Mucosa of descending colon (tissue), 3 donors: Measurements from ENCODE around the gene TANC1. TPM values are rescaled to one million over a fixed set of nuclear protein-coding genes. Genes with fewer than 3 reads are reported as not detected.

Experiments used
- ATAC-seq: fragments of 200-7000 bp; cut with Tn5 transposase; one replicate; pipeline ENCODE4 v1.9.1; 2020; ENCODE audit warnings: mild to moderate bottlenecking, moderate library complexity
- DNase-seq, 3 donors: peaks; one replicate each; pipeline ENCODE4 v3.0.0-alpha.2; 2020
- H3K36me3 ChIP-seq: fragments of 200-600 bp; one replicate; pipeline ENCODE4 v1.8.0; 2021; ENCODE audit warnings: low read depth, mild to moderate bottlenecking
- H3K4me1 ChIP-seq: fragments of 200-600 bp; one replicate; pipeline ENCODE4 v1.8.0; 2021; ENCODE audit warnings: low read depth, mild to moderate bottlenecking
- H3K4me3 ChIP-seq: fragments of 200-600 bp; one replicate; pipeline ENCODE4 v1.8.0; 2021; ENCODE audit warnings: mild to moderate bottlenecking
- H3K9me3 ChIP-seq: fragments of 200-600 bp; one replicate; pipeline ENCODE4 v1.8.0; 2021; ENCODE audit warnings: mild to moderate bottlenecking
- CTCF ChIP-seq: fragments of 200-600 bp; IDR thresholded peaks from one replicate; pipeline ENCODE4 v1.8.0; 2022; ENCODE audit warnings: antibody characterized with exemption, mild to moderate bottlenecking
- intact Hi-C, 2 donors: fragments of 100-400 bp; cut with DNase I in 1 of 2; cut with micrococcal nuclease in 1 of 2; formaldehyde crosslinking; loops; one replicate each; pipeline versions ENCODE4 v1.11.0 to v1.11.1; 2022; cut with DNase I, micrococcal nuclease
- total RNA-seq, 3 donors: library from RNA; stranded (reverse); fragmentation: NEBNext Ultra II Directional in 2 of 3; extraction: Animal tissue kit (Norgen Biotek cat#: 25700) in 2 of 3; gene quantifications; one replicate each; pipeline versions ENCODE4 v1.2.1 to v1.2.4, GENCODE V29; 2021 to 2023
- donor health status: DM: no; HTN: no; CAD: no; lungs with moderate emphysema.
- donor health status: DM: no; HTN: no; CAD: no.
- donor health status: DM: no; HTN: yes; CAD: no.

Gene TANC1
- total RNA-seq, 3 donors from 2014 or later = 30.7 to 55.5 (median 41.0) TPM

GRCh38 chr2:159084384-159085370, 116.2 kb downstream of the TANC1 start:
- TF ChIP-seq CTCF = no peak
- intact Hi-C loops = no loop called here
- Histone ChIP-seq H3K36me3 (no peaks in the 10 kb centered on the region), H3K4me1 (peaks cover 5% of the 10 kb centered on the region), H3K9me3 (no peaks in the 10 kb centered on the region), H3K4me3 (no peak overlapping the region)
- ATAC-seq = no peak
- DNase-seq = no peak

GRCh38 chr2:159086342-159086741, 117.9 kb downstream of the TANC1 start:
- no peak for ATAC-seq
- TF ChIP-seq CTCF = no peak
- peaks cover 17% of the 10 kb centered on the region for H3K4me1 ChIP-seq

GRCh38 chr2:159086826-159087225, 118.4 kb downstream of the TANC1 start:
- TF ChIP-seq CTCF = no peak
- no peak for ATAC-seq
- H3K36me3 ChIP-seq = no peaks in the 10 kb centered on the region
- no peaks in the 10 kb centered on the region for H3K9me3 ChIP-seq
- H3K4me1 ChIP-seq = peaks cover 20% of the 10 kb centered on the region
- H3K4me3 ChIP-seq = no peak overlapping the region
- intact Hi-C loops = no loop called here
- DNase-seq = no peak

More at GRCh38 chr2:159086342-159086741, 117.9 kb downstream of the TANC1 start:
- peak in 1 of 3 donors; percentile 33 for DNase-seq
- intact Hi-C loops = no loop called here
- H3K9me3 ChIP-seq = no peaks in the 10 kb centered on the region
- H3K36me3 ChIP-seq = no peaks in the 10 kb centered on the region
- no peak overlapping the region for H3K4me3 ChIP-seq

GRCh38 chr2:159088906-159089305, 120.5 kb downstream of the TANC1 start:
- no peaks in the 10 kb centered on the region for H3K36me3 ChIP-seq
- no peak for TF ChIP-seq CTCF
- no peaks in the 10 kb centered on the region for H3K9me3 ChIP-seq
- peaks cover 35% of the 10 kb centered on the region for H3K4me1 ChIP-seq
- H3K4me3 ChIP-seq = no peak overlapping the region
- intact Hi-C loops = no loop called here
- no peak for DNase-seq
- no peak for ATAC-seq

- no peak for ATAC-seq
- peaks cover 41% of the 10 kb centered on the region for H3K4me1 ChIP-seq
Measured at GRCh38 chr2:159089543-159089942, 121.1 kb downstream of the TANC1 start.

More at GRCh38 chr2:159089543-159089942, 121.1 kb downstream of the TANC1 start:
- DNase-seq = no peak
- no peak for TF ChIP-seq CTCF
- no peak overlapping the region for H3K4me3 ChIP-seq
- no peaks in the 10 kb centered on the region for H3K9me3 ChIP-seq
- intact Hi-C loops = no loop called here
- no peaks in the 10 kb centered on the region for H3K36me3 ChIP-seq
